A375 (cell line): ENCODE data around the gene UBQLNL. TPM values are rescaled to one million over a fixed set of nuclear protein-coding genes. Genes with fewer than 3 reads are reported as not detected.

Source experiments
- total RNA-seq: library from RNA; depleted of rRNA; stranded (reverse); fragments of >200 nt; shearing (Covaris generic); gene quantifications from 2 replicates; pipeline ENCODE4 v1.2.3, GENCODE V29; 2014; rRNA removed

UBQLNL gene, protein sequence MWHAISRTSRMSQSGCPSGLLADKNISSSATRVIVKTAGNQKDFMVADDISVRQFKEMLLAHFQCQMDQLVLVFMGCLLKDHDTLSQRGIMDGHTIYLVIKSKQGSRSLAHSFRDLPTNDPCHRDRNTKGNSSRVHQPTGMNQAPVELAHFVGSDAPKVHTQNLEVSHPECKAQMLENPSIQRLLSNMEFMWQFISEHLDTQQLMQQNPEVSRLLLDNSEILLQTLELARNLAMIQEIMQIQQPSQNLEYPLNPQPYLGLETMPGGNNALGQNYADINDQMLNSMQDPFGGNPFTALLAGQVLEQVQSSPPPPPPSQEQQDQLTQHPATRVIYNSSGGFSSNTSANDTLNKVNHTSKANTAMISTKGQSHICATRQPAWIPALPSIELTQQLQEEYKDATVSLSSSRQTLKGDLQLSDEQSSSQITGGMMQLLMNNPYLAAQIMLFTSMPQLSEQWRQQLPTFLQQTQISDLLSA
- not detected in 2 replicates for total RNA-seq

DNA sequence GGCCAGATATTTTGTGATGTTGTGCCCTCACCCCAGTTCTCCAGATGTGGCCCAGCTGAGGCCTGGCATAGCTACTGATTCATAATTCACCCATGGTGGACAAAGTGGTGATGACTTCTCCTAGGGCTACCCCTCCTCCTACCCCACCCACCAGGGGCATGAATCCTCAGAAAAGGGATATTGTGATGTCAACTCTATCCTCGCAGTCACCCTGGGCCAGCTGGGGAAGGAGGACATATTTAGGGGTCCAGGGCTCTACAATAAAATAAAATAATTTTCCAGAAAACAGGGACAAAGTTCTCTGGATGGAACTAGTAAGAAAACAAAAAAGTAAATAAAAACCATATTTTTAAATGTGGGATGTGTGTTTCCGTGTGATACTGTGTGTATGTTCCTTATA, at the start of gene UBQLNL:
Gene UBQLNL (minus strand): TSS at position 101 of the 400 bp plus-strand sequence. CDS start 258 bp downstream, outside the sequence.

DNA sequence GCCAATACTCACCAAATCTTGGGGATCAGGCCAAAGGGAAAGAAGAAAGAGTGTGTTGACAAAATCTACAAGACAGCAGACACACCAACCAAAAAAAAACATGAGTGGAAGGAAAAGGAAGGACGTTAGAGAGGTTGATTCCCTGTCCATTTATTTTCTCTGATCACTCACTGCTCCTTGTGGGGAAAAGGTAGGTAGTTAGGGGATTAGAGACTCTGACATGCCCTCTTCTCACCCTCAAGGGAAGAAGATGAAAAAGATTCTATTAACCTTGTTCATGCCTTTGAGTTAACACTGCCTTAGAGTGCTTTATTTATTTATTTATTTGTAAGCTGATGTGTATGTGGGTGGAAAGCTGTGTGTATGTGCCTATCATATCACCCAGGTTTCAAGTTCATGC, 31.9 kb upstream of the UBQLNL start, which contains the start of gene OR52H1:
Gene OR52H1 (minus strand): TSS at position 101 of the 400 bp plus-strand sequence. CDS start 3,035 bp downstream, outside the sequence.

DNA sequence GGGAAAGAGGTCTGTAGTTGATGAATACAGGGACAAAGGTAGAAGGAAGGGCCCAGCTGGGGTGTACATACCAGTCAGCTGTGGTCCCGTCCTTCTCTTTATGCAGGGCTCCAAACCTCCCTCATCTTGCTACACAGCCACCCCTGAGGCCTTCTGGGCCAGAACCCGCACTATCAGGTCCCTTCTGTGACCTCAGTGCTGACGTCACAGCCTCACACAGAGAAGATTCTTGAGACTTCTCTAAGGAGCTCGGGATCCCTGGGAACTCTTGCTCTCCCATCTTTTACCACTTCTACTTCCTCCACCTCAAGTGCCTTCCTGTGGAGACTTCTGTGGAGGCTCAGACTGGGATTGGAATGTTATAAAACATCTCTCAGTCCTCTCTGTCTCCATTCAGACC, 6.7 kb downstream of the UBQLNL start, which contains the start of gene UBQLN3:
Gene UBQLN3 (minus strand): TSS at position 155 of the 400 bp plus-strand sequence. CDS start 399 bp downstream, outside the sequence.

DNA sequence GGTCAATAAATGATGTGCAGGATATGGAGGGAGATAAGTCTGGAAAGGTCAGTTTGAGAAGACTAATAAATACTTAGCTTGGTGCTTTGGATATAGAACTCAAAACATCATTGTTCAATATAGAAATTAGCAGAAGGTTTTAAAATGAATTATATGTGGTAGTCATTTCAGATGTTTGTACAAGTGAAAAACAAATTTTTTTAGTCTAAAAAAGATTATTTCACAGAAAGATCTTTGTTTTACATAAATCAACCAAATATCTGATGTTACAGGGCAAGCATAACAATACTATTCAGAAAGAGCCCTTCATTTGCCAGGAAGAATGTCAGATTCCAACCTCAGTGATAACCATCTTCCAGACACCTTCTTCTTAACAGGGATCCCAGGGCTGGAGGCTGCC, 28.1 kb downstream of the UBQLNL start, which contains the start of gene OR52D1:
Gene OR52D1 (plus strand): TSS at position 301 of the 400 bp plus-strand sequence. CDS start 22 bp downstream, at position 323.

Other genes with a start within 250 kb of the UBQLNL start
- 40.6 and 51.6 TPM in 2 replicates for gene HBE1, start 246.8 kb downstream of the UBQLNL start, total RNA-seq
- 4.0 and 7.5 TPM in 2 replicates for gene OR51B4, start 214.8 kb downstream of the UBQLNL start, total RNA-seq
- gene OR51B2, start 192.4 kb downstream of the UBQLNL start, total RNA-seq, result 0.85 and 1.4 TPM in 2 replicates
- gene OR51B5, start 173.2 kb downstream of the UBQLNL start, total RNA-seq, result 15.1 and 23.2 TPM in 2 replicates
- not detected in 2 replicates for gene OR51B6, start 165.2 kb downstream of the UBQLNL start, total RNA-seq
- not detected in 2 replicates for gene OR51M1, start 132.9 kb downstream of the UBQLNL start, total RNA-seq
- not detected in 2 replicates for gene OR51Q1, start 94.6 kb downstream of the UBQLNL start, total RNA-seq
- 0.57 and 1.0 TPM in 2 replicates for gene OR51I1, start 75.2 kb downstream of the UBQLNL start, total RNA-seq
- not detected in 2 replicates for gene OR51I2, start 67.4 kb downstream of the UBQLNL start, total RNA-seq
- 0.13 TPM in 1 of 2 replicates, not detected in the other for gene OR52D1, start 28.0 kb downstream of the UBQLNL start, total RNA-seq
- not detected in 2 replicates for gene UBQLN3, start 6.7 kb downstream of the UBQLNL start, total RNA-seq
- gene OR52H1, start 31.8 kb upstream of the UBQLNL start, total RNA-seq, result not detected in 2 replicates
- gene OR52B6, start 64.2 kb upstream of the UBQLNL start, total RNA-seq, result not detected in 2 replicates
- 1.9 and 3.4 TPM in 2 replicates for gene TRIM6, start 79.9 kb upstream of the UBQLNL start, total RNA-seq
- gene TRIM34, start 108.3 kb upstream of the UBQLNL start, total RNA-seq, result 2.4 and 5.0 TPM in 2 replicates
- gene TRIM5, start 168.4 kb upstream of the UBQLNL start, total RNA-seq, result 9.8 and 11.9 TPM in 2 replicates
- 1.3 and 1.7 TPM in 2 replicates for gene TRIM22, start 173.1 kb upstream of the UBQLNL start, total RNA-seq
- not detected in 2 replicates for gene OR56B1, start 219.7 kb upstream of the UBQLNL start, total RNA-seq
- not detected in 2 replicates for gene OR52N4, start 237.5 kb upstream of the UBQLNL start, total RNA-seq